PC-3 (cell line): ENCODE results near the gene SNX19. TPM values are rescaled to one million over a fixed set of nuclear protein-coding genes. Genes with fewer than 3 reads are reported as not detected.

Experiments used
- ATAC-seq: fragments of 200-7000 bp; cut with Tn5 transposase; 2 replicates; pipeline ENCODE4 v1.9.1; 2020; ENCODE audit warnings: mild to moderate bottlenecking, moderate library complexity
- BruUV-seq: library from RNA; stranded (reverse); fragments of 400-500 nt; replicated peaks from 2 replicates; lab custom pipeline; 2021; lab: Mats Ljungman, UMichigan
- CTCF ChIA-PET: fragments of 300-600 bp; sonication (Branson Sonifier 250); formaldehyde crosslinking; loops from one replicate; lab custom pipeline; 2022; ENCODE audit warnings: antibody characterized with exemption; lab: Charles Lee
- POLR2A ChIA-PET: fragments of 300-600 bp; sonication (Branson Sonifier 250); formaldehyde crosslinking; loops from one replicate; lab custom pipeline; 2022; ENCODE audit warnings: antibody characterized with exemption; ENCODE audit not compliant: unreplicated experiment; lab: Charles Lee
- DNase-seq: peaks from one replicate; pipeline ENCODE4 v3.0.0-alpha.2; 2015
- H2AFZ ChIP-seq: fragments of 300-600 bp; sonication (generic); 2 replicates; pipeline ENCODE4 v1.6.0; 2016; ENCODE audit warnings: antibody characterized with exemption, low read length
- H3F3A ChIP-seq: fragments of 300-600 bp; sonication (generic); one replicate; pipeline ENCODE4 v1.6.0; 2017; ENCODE audit warnings: antibody characterized with exemption, low read length, control low read depth, mild to moderate bottlenecking; ENCODE audit not compliant: unreplicated experiment
- H3K27ac ChIP-seq: fragments of 300-600 bp; sonication (generic); 2 replicates; pipeline ENCODE4 v1.5.1; 2016; ENCODE audit warnings: mild to moderate bottlenecking, low read length
- H3K27me3 ChIP-seq: fragments of 300-600 bp; sonication (generic); 2 replicates; pipeline ENCODE4 v1.6.1; 2016; ENCODE audit warnings: low read length, mixed read lengths
- H3K36me3 ChIP-seq: fragments of 300-600 bp; sonication (generic); 2 replicates; pipeline ENCODE4 v1.6.1; 2016; ENCODE audit warnings: low read depth, mixed run types, low read length, mixed read lengths
- H3K4me1 ChIP-seq: fragments of 300-600 bp; sonication (generic); 2 replicates; pipeline ENCODE4 v1.5.1; 2016; ENCODE audit warnings: low read length; ENCODE audit not compliant: insufficient read depth
- H3K4me2 ChIP-seq: fragments of 300-600 bp; sonication (generic); 2 replicates; pipeline ENCODE4 v1.6.0; 2016; ENCODE audit warnings: low read length
- H3K4me3 ChIP-seq: fragments of 300-600 bp; sonication (generic); 2 replicates; pipeline ENCODE4 v1.5.1; 2016; ENCODE audit warnings: mild to moderate bottlenecking, low read length, mixed read lengths
- H3K79me2 ChIP-seq: fragments of 300-600 bp; sonication (generic); 2 replicates; pipeline ENCODE4 v1.6.1; 2017; ENCODE audit warnings: low read length, mixed read lengths
- H3K9ac ChIP-seq: fragments of 300-600 bp; sonication (generic); 2 replicates; pipeline ENCODE4 v1.6.0; 2016; ENCODE audit warnings: mild to moderate bottlenecking, low read length
- H3K9me2 ChIP-seq: fragments of 300-600 bp; sonication (generic); replicated peaks from 2 replicates; pipeline ENCODE4 v1.6.1; 2016; ENCODE audit warnings: mixed run types, low read length, mixed read lengths
- H3K9me3 ChIP-seq: fragments of 300-600 bp; sonication (generic); 2 replicates; pipeline ENCODE4 v1.6.1; 2016; ENCODE audit warnings: low read length, mixed read lengths
- H4K20me1 ChIP-seq: fragments of 300-600 bp; sonication (generic); 2 replicates; pipeline ENCODE4 v1.6.1; 2016; ENCODE audit warnings: low read length, mixed read lengths
- CTCF ChIP-seq: fragments of 300-600 bp; sonication (generic); conservative IDR thresholded peaks from 2 replicates; pipeline ENCODE4 v1.5.1; 2017; ENCODE audit warnings: antibody characterized with exemption, low read depth, mild to moderate bottlenecking, low read length
- EZH2 ChIP-seq: fragments of 300-600 bp; sonication (generic); IDR thresholded peaks from one replicate; pipeline ENCODE4 v1.6.1; 2017; ENCODE audit warnings: antibody characterized with exemption, mild to moderate bottlenecking, low read length; ENCODE audit not compliant: unreplicated experiment
- EZH2phosphoT487 ChIP-seq: fragments of 300-600 bp; sonication (generic); IDR thresholded peaks from 2 replicates; pipeline ENCODE4 v1.6.1; 2018; ENCODE audit warnings: mild to moderate bottlenecking, antibody characterized with exemption, low read length, borderline replicate concordance
- intact Hi-C: fragments of 100-400 bp; cut with micrococcal nuclease; formaldehyde crosslinking; loops from 2 replicates; pipeline ENCODE4 v1.9.0; 2023
- total RNA-seq: library from RNA; depleted of rRNA; stranded (reverse); fragments of >200 nt; gene quantifications from 2 replicates; pipeline ENCODE4 v1.2.3, GENCODE V29; 2014

The SNX19 gene
- total RNA-seq, 1 experiment from 2014 or later, result 66.4 TPM

GRCh38 chr11:130834886-130835285, 81.4 kb downstream of the SNX19 start:
- TF ChIP-seq EZH2phosphoT487, result no peak
- TF ChIP-seq EZH2, result no peak
- TF ChIP-seq CTCF, result no peak

GRCh38 chr11:130832566-130833425, 83.5 kb downstream of the SNX19 start:
- BruUV-seq, result no TSS peak
- no peak overlapping the region for H3K27ac ChIP-seq

More at GRCh38 chr11:130834886-130835285, 81.4 kb downstream of the SNX19 start:
- Histone ChIP-seq H3K36me3 (no peaks in the 10 kb centered on the region), H3K27ac (no peak overlapping the region), H3K9me2 (no peaks in the 10 kb centered on the region), H3K79me2 (no peaks in the 10 kb centered on the region), H3F3A (no peaks in the 10 kb centered on the region), H2AFZ (no peak overlapping the region), H3K9ac (no peak overlapping the region), H3K9me3 (no peaks in the 10 kb centered on the region), H3K4me1 (peaks cover 6% of the 10 kb centered on the region; the same call in 1 of the 2 replicates), H3K4me2 (no peak overlapping the region), H3K4me3 (no peak overlapping the region), H4K20me1 (no peaks in the 10 kb centered on the region), H3K27me3 (no peaks in the 10 kb centered on the region)
- no peak for DNase-seq
- CTCF ChIA-PET, result no interaction called here
- ATAC-seq, result no peak
- intact Hi-C loops, result loop anchor here (10.0 kb wide), 1 partner anchor 60 kb away; no protein-coding TSS in a partner anchor
- no TSS peak for BruUV-seq
- POLR2A ChIA-PET, result no interaction called here

More at GRCh38 chr11:130832566-130833425, 83.5 kb downstream of the SNX19 start:
- ATAC-seq, result no peak
- no peaks in the 10 kb centered on the region for H4K20me1 ChIP-seq
- H3K4me1 ChIP-seq, result peaks cover 11% of the 10 kb centered on the region
- no peak overlapping the region for H3K4me2 ChIP-seq
- no peak for DNase-seq
- TF ChIP-seq CTCF (no peak), EZH2phosphoT487 (no peak), EZH2 (no peak)
- ChIA-PET POLR2A (no interaction called here), CTCF (interaction anchor here (0.6 kb wide), 1 partner anchor 401 kb away, joined by 3 read pairs; no protein-coding TSS in a partner anchor)
- no peaks in the 10 kb centered on the region for H3K9me2 ChIP-seq
- H3K36me3 ChIP-seq, result no peaks in the 10 kb centered on the region
- H3F3A ChIP-seq, result no peaks in the 10 kb centered on the region
- intact Hi-C loops, result loop anchor here (10.0 kb wide), 1 partner anchor 62 kb away; no protein-coding TSS in a partner anchor
- no peaks in the 10 kb centered on the region for H3K9me3 ChIP-seq
- no peak overlapping the region for H3K9ac ChIP-seq
- H3K27me3 ChIP-seq, result no peaks in the 10 kb centered on the region
- H3K4me3 ChIP-seq, result no peak overlapping the region
- H3K79me2 ChIP-seq, result no peaks in the 10 kb centered on the region
- no peak overlapping the region for H2AFZ ChIP-seq
